ENCODE data around the gene ZBTB18.

GRCh38 chr1:244102046-244102445 is 51.0 kb downstream of the ZBTB18 start:
- no peak for TF ChIP-seq CTCF (conservative IDR thresholded peaks at IDR 0.05; ENCODE audit: low read depth, low read length)
- TF ChIP-seq EZH2 (IDR thresholded peaks at IDR 0.05; ENCODE audit: low read length, unreplicated experiment), result no peak
- TF ChIP-seq EZH2phosphoT487 (IDR thresholded peaks at IDR 0.05; ENCODE audit: borderline replicate concordance, low read length), result no peak
